Endodermal cell (in vitro differentiated cells): ENCODE measurements around the gene OR14A2. TPM values are rescaled to one million over a fixed set of nuclear protein-coding genes. Genes with fewer than 3 reads are reported as not detected.

Experiments
- DNase-seq: peaks from one replicate; pipeline ENCODE4 v3.0.0-alpha.2; 2017
- H3K27ac ChIP-seq: 2 replicates; pipeline ENCODE4 v1.5.1; 2013; ENCODE audit warnings: mild to moderate bottlenecking, low read depth, low read length, moderate library complexity
- H3K27me3 ChIP-seq: 2 replicates; pipeline ENCODE4 v1.6.1; 2013; ENCODE audit warnings: mild to moderate bottlenecking, low read length, moderate library complexity; ENCODE audit not compliant: insufficient read depth, control insufficient read depth, poor library complexity, severe bottlenecking
- H3K36me3 ChIP-seq: 2 replicates; pipeline ENCODE4 v1.7.0; 2013; ENCODE audit warnings: mild to moderate bottlenecking, low read length, moderate library complexity; ENCODE audit not compliant: control insufficient read depth, insufficient read depth
- H3K4me1 ChIP-seq: one replicate; pipeline ENCODE4 v1.7.0; 2013; ENCODE audit warnings: low read length; ENCODE audit not compliant: control insufficient read depth, insufficient read depth
- H3K4me3 ChIP-seq: 2 replicates; pipeline ENCODE4 v1.5.1; 2013; ENCODE audit warnings: mild to moderate bottlenecking, low read length, moderate library complexity
- H3K9ac ChIP-seq: 2 replicates; pipeline ENCODE4 v1.6.1; 2013; ENCODE audit warnings: mild to moderate bottlenecking, low read length, moderate library complexity; ENCODE audit not compliant: poor library complexity, severe bottlenecking; ENCODE audit errors: extremely low read depth
- H3K9me3 ChIP-seq: 2 replicates; pipeline ENCODE4 v1.6.1; 2013; ENCODE audit warnings: mild to moderate bottlenecking, low read length, moderate library complexity; ENCODE audit not compliant: control insufficient read depth
- H3K27ac Mint-ChIP-seq: 2 replicates; pipeline ENCODE4 v1.8.0; 2020; ENCODE audit warnings: mixed read lengths
- H3K27me3 Mint-ChIP-seq: 2 replicates; pipeline ENCODE4 v1.8.0; 2021; ENCODE audit warnings: mild to moderate bottlenecking, mixed read lengths; ENCODE audit not compliant: insufficient read depth
- H3K36me3 Mint-ChIP-seq: 2 replicates; pipeline ENCODE4 v1.8.0; 2020; ENCODE audit warnings: low read depth, mixed read lengths
- H3K4me1 Mint-ChIP-seq: 2 replicates; pipeline ENCODE4 v1.8.0; 2020; ENCODE audit warnings: mixed read lengths
- H3K4me3 Mint-ChIP-seq: 2 replicates; pipeline ENCODE4 v1.8.0; 2020; ENCODE audit warnings: mild to moderate bottlenecking, moderate library complexity, mixed read lengths
- H3K9me3 Mint-ChIP-seq: 2 replicates; pipeline ENCODE4 v1.8.0; 2020; ENCODE audit warnings: mild to moderate bottlenecking, mixed read lengths
- WGBS, 2 experiments: methylation state at CpG; one replicate each; pipeline versions ENCODE4 v1.1.5 to v1.1.7; 2013; ENCODE audit warnings: missing lambda C conversion rate in 2 of 2, mixed read lengths in 1 of 2; ENCODE audit not compliant: insufficient coverage in 1 of 2, insufficient read length in 1 of 2; 5-methylcytosine and 5-hydroxymethylcytosine counted together
- total RNA-seq, 2 donors: library from RNA; stranded (reverse); fragmentation: NEBNext Ultra II Directional in 1 of 2; extraction: Animal tissue kit (Norgen Biotek cat#: 25700) in 1 of 2; gene quantifications; 2 replicates in 1 of 2; 3 replicates in 1 of 2; pipeline ENCODE4 v1.2.1, GENCODE V29; 2021
- TF ChIP-seq, protein P1 (sequence below): fragments of 200-600 bp; sonication (generic); conservative IDR thresholded peaks from 2 replicates; pipeline ENCODE4 v1.5.0; 2021; ENCODE audit warnings: antibody characterized with exemption, mild to moderate bottlenecking

OR14A2 gene
- total RNA-seq, 2 donors from 2014 or later: not detected

DNA sequence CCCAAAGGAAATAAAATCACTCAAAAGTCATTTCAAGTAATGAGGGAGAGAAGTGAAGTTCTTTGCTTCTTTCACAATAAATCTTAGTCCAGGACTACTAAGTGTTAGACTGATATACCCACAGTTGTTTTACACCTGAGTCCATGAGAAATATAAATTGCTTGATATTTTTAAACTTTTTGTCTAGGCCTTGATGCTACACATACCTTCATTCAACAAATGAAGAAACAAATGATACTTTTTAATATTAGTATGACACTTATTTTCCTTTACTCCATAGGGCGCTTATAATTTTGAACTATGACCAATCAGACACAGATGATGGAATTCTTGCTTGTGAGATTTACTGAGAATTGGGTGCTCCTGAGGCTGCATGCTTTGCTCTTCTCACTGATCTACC, 9.6 kb downstream of the OR14A2 start, which contains the start of gene OR14K1:
Gene OR14K1, plus strand, starts transcription at position 301 of the 400 bp plus-strand sequence. Its CDS starts 0 bp downstream, at position 301.
- H3K9me3 ChIP-seq: peaks cover 86% of the 10 kb centered on the region
- TF ChIP-seq, protein P1, sequence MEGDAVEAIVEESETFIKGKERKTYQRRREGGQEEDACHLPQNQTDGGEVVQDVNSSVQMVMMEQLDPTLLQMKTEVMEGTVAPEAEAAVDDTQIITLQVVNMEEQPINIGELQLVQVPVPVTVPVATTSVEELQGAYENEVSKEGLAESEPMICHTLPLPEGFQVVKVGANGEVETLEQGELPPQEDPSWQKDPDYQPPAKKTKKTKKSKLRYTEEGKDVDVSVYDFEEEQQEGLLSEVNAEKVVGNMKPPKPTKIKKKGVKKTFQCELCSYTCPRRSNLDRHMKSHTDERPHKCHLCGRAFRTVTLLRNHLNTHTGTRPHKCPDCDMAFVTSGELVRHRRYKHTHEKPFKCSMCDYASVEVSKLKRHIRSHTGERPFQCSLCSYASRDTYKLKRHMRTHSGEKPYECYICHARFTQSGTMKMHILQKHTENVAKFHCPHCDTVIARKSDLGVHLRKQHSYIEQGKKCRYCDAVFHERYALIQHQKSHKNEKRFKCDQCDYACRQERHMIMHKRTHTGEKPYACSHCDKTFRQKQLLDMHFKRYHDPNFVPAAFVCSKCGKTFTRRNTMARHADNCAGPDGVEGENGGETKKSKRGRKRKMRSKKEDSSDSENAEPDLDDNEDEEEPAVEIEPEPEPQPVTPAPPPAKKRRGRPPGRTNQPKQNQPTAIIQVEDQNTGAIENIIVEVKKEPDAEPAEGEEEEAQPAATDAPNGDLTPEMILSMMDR: no peak
- WGBS, 2 experiments: 100% methylated on average over 1 of the region's 1 CpG
- no peak within 1 kb of the TSS for H3K9ac ChIP-seq
- no peaks in the 10 kb centered on the region for H3K27me3 Mint-ChIP-seq
- no peak within 1 kb of the TSS for H3K4me3 Mint-ChIP-seq
- peaks cover 41% of the 10 kb centered on the region for H3K9me3 Mint-ChIP-seq
- H3K36me3 Mint-ChIP-seq: no peaks in the 10 kb centered on the region
- no peak within 1 kb of the TSS for H3K27ac ChIP-seq
- DNase-seq: no peak
- no peaks in the 10 kb centered on the region for H3K4me1 ChIP-seq
- H3K36me3 ChIP-seq: no peaks in the 10 kb centered on the region
- no peaks in the 10 kb centered on the region for H3K27me3 ChIP-seq
- H3K4me3 ChIP-seq: no peak within 1 kb of the TSS
- no peaks in the 10 kb centered on the region for H3K4me1 Mint-ChIP-seq
- H3K27ac Mint-ChIP-seq: no peak within 1 kb of the TSS

DNA sequence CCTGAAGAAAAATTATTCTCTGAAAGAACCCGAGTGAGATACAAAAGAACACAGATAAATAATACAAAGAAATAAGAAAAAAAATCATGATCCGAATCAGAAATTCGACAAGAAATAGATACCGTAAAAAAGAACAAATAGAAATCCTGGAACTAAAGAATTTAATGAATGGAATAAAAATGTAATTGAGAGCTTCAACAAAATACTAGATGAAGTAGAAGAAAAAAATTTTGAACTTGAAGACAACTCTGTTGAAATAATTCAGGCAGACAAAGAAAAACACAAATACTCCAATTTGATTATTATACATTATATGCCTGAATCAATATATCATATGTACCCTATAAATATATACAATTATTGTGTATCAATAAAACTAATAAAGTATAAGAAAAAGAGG, 26.7 kb downstream of the OR14A2 start:
- Mint-ChIP-seq H3K27me3 (peaks cover 4% of the 10 kb centered on the region), H3K4me3 (no peak overlapping the region), H3K9me3 (peaks cover 32% of the 10 kb centered on the region), H3K27ac (no peak overlapping the region), H3K36me3 (peaks cover 2% of the 10 kb centered on the region), H3K4me1 (peaks cover 5% of the 10 kb centered on the region)
- no peak overlapping the region for H3K9ac ChIP-seq
- no peak overlapping the region for H3K27ac ChIP-seq
- WGBS, 2 experiments: 77 to 80% methylated on average over 1 to 4 of the region's 4 CpGs
- H3K27me3 ChIP-seq: no peaks in the 10 kb centered on the region
- no peak for DNase-seq
- TF ChIP-seq, protein P1: no peak
- H3K9me3 ChIP-seq: peaks cover 70% of the 10 kb centered on the region
- H3K4me1 ChIP-seq: no peaks in the 10 kb centered on the region
- H3K36me3 ChIP-seq: no peaks in the 10 kb centered on the region
- no peak overlapping the region for H3K4me3 ChIP-seq

DNA sequence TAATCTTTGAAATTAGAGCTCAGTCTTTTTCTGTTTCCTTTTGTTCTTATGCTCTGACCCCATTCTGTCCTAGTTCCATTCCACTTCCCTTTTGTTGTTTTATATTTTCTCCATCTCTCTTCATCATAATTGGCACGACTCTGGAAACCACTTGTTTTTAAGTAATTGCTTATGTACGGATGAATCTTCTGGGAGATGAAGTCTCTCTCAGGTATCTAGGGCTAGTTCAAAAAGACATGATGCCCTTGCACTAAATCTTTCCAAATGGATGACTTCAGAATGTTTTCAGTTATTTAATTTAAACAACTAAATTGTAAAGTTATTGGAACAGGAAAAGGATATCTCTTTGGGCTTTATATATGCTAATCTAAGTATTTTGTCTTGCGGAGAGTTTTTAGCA, 31.4 kb downstream of the OR14A2 start, which contains the start of gene OR6F1:
Gene OR6F1, minus strand, starts transcription at position 101 of the 400 bp plus-strand sequence. CDS start 3,891 bp downstream, outside the sequence.
- H3K9me3 ChIP-seq: peaks cover 74% of the 10 kb centered on the region
- no peak within 1 kb of the TSS for H3K27ac ChIP-seq
- 78% methylated on average over 3 of the region's 3 CpGs; no CpG with 5 or more reads in 1 of the 2 experiments for WGBS, 2 experiments
- H3K9ac ChIP-seq: no peak within 1 kb of the TSS
- H3K4me1 ChIP-seq: no peaks in the 10 kb centered on the region
- no peaks in the 10 kb centered on the region for H3K36me3 ChIP-seq
- H3K4me1 Mint-ChIP-seq: no peaks in the 10 kb centered on the region
- H3K27me3 ChIP-seq: no peaks in the 10 kb centered on the region
- DNase-seq: no peak
- H3K27ac Mint-ChIP-seq: no peak within 1 kb of the TSS
- H3K4me3 Mint-ChIP-seq: no peak within 1 kb of the TSS
- H3K4me3 ChIP-seq: no peak within 1 kb of the TSS
- H3K9me3 Mint-ChIP-seq: peaks cover 29% of the 10 kb centered on the region
- TF ChIP-seq, protein P1: no peak
- H3K36me3 Mint-ChIP-seq: no peaks in the 10 kb centered on the region
- H3K27me3 Mint-ChIP-seq: no peaks in the 10 kb centered on the region
